IMR-90 (cell line): Measurements from ENCODE around the gene CDKAL1. TPM values are rescaled to one million over a fixed set of nuclear protein-coding genes. Genes with fewer than 3 reads are reported as not detected.

ENCODE experiments used
- ATAC-seq: fragments of 200-7000 bp; cut with Tn5 transposase; 2 replicates; pipeline ENCODE4 v1.9.1; 2020; ENCODE audit warnings: low read depth, mild to moderate bottlenecking, moderate library complexity
- BruUV-seq: library from RNA; stranded (reverse); fragments of 400-500 nt; replicated peaks from 2 replicates; lab custom pipeline; 2021; lab: Mats Ljungman, UMichigan
- CTCF ChIA-PET: fragments of 300-600 bp; formaldehyde crosslinking; extraction: SDS; loops from one replicate; lab custom pipeline; 2021; ENCODE audit warnings: antibody characterized with exemption; lab: Yijun Ruan, JAX
- POLR2A ChIA-PET: fragments of 300-600 bp; sonication (Branson Sonifier 250); formaldehyde crosslinking; loops from one replicate; lab custom pipeline; 2022; ENCODE audit warnings: antibody characterized with exemption; ENCODE audit not compliant: unreplicated experiment; lab: Charles Lee
- DNase-seq: peaks from one replicate; pipeline ENCODE4 v3.0.0; 2013
- H2AFZ ChIP-seq: replicated peaks from 2 replicates; pipeline ENCODE3; 2013; ENCODE audit warnings: low read length, mild to moderate bottlenecking; ENCODE audit not compliant: poor library complexity
- H2AK5ac ChIP-seq: 2 replicates; pipeline ENCODE4 v1.6.1; 2013; ENCODE audit warnings: low read depth, low read length, inconsistent platforms
- H2AK9ac ChIP-seq: replicated peaks from 2 replicates; pipeline ENCODE3; 2013; ENCODE audit warnings: mild to moderate bottlenecking, low read depth, low read length, moderate library complexity; ENCODE audit not compliant: poor library complexity
- H2BK120ac ChIP-seq: 2 replicates; pipeline ENCODE4 v1.6.1; 2013; ENCODE audit warnings: low read depth, low read length, inconsistent platforms
- H2BK15ac ChIP-seq: 3 replicates; pipeline ENCODE4 v1.6.1; 2013; ENCODE audit warnings: low read depth, low read length, inconsistent platforms
- H2BK20ac ChIP-seq: 2 replicates; pipeline ENCODE4 v1.6.1; 2013; ENCODE audit warnings: low read depth, mild to moderate bottlenecking, inconsistent platforms, low read length, moderate library complexity
- H2BK5ac ChIP-seq: 2 replicates; pipeline ENCODE4 v1.6.1; 2013; ENCODE audit warnings: mild to moderate bottlenecking, low read depth, low read length, inconsistent platforms; ENCODE audit not compliant: poor library complexity, severe bottlenecking
- H3K14ac ChIP-seq: replicated peaks from 2 replicates; pipeline ENCODE4 v1.6.1; 2013; ENCODE audit warnings: low read depth, low read length, inconsistent platforms
- H3K18ac ChIP-seq: 2 replicates; pipeline ENCODE4 v1.6.1; 2013; ENCODE audit warnings: low read depth, low read length, control low read depth
- H3K23ac ChIP-seq: 2 replicates; pipeline ENCODE4 v1.6.1; 2013; ENCODE audit warnings: low read depth, low read length, inconsistent platforms
- H3K27ac ChIP-seq: 2 replicates; pipeline ENCODE4 v1.5.1; 2013; ENCODE audit warnings: mild to moderate bottlenecking, control low read depth, low read length; ENCODE audit not compliant: insufficient read depth
- H3K27me3 ChIP-seq: 2 replicates; pipeline ENCODE4 v1.6.1; 2013; ENCODE audit warnings: low read length; ENCODE audit not compliant: control insufficient read depth, insufficient read depth
- H3K36me3 ChIP-seq: 2 replicates; pipeline ENCODE4 v1.6.1; 2013; ENCODE audit warnings: low read length, mixed read lengths; ENCODE audit not compliant: control insufficient read depth, insufficient read depth
- H3K4ac ChIP-seq: 2 replicates; pipeline ENCODE4 v1.6.1; 2013; ENCODE audit warnings: low read depth, low read length, inconsistent platforms
- H3K4me1 ChIP-seq: 2 replicates; pipeline ENCODE4 v1.6.1; 2013; ENCODE audit warnings: low read length, mixed read lengths; ENCODE audit not compliant: control insufficient read depth, insufficient read depth
- H3K4me2 ChIP-seq: 2 replicates; pipeline ENCODE4 v1.6.1; 2013; ENCODE audit warnings: low read depth, mild to moderate bottlenecking, control low read depth, low read length, moderate library complexity
- H3K4me3 ChIP-seq: 2 replicates; pipeline ENCODE4 v1.5.1; 2013; ENCODE audit warnings: low read depth, mild to moderate bottlenecking, control low read depth, low read length, moderate library complexity; ENCODE audit not compliant: insufficient read depth
- H3K56ac ChIP-seq: 2 replicates; pipeline ENCODE4 v1.6.1; 2013; ENCODE audit warnings: low read length, inconsistent platforms; ENCODE audit not compliant: insufficient read depth; ENCODE audit errors: extremely low read depth
- H3K79me1 ChIP-seq, 2 experiments: 2 replicates each; pipeline ENCODE4 v1.6.1; 2013; ENCODE audit warnings: low read length in 2 of 2, inconsistent platforms in 1 of 2, low read depth in 1 of 2
- H3K9ac ChIP-seq: 2 replicates; pipeline ENCODE4 v1.6.1; 2013; ENCODE audit warnings: low read depth, low read length, control low read depth
- H3K9me1 ChIP-seq: 2 replicates; pipeline ENCODE4 v1.6.1; 2013; ENCODE audit warnings: low read length, inconsistent platforms; ENCODE audit not compliant: insufficient read depth
- H3K9me3 ChIP-seq: 2 replicates; pipeline ENCODE4 v1.6.1; 2013; ENCODE audit warnings: low read length; ENCODE audit not compliant: control insufficient read depth, insufficient read depth
- H4K20me1 ChIP-seq: 2 replicates; pipeline ENCODE4 v1.6.1; 2013; ENCODE audit warnings: low read length, inconsistent platforms; ENCODE audit not compliant: insufficient read depth
- H4K5ac ChIP-seq: 2 replicates; pipeline ENCODE4 v1.6.1; 2013; ENCODE audit warnings: mild to moderate bottlenecking, low read depth, low read length, control low read depth
- H4K8ac ChIP-seq, 2 experiments: 2 replicates each; pipeline ENCODE4 v1.6.1; 2013; ENCODE audit warnings: low read depth in 2 of 2, low read length in 2 of 2, control low read depth in 1 of 2, inconsistent platforms in 1 of 2
- H4K91ac ChIP-seq: 2 replicates; pipeline ENCODE4 v1.6.1; 2013; ENCODE audit warnings: low read depth, low read length, inconsistent platforms; ENCODE audit not compliant: insufficient read depth
- BHLHE40 ChIP-seq: fragments of 150-350 bp; IDR thresholded peaks from 2 replicates; pipeline ENCODE4 v1.6.1; 2016; ENCODE audit warnings: mild to moderate bottlenecking, low read depth, low read length
- CHD1 ChIP-seq: IDR thresholded peaks from 2 replicates; pipeline ENCODE4 v1.6.1; 2012; ENCODE audit warnings: low read depth, low read length, improper control_type of control experiment
- POLR2A ChIP-seq: IDR thresholded peaks from 2 replicates; pipeline ENCODE4 v1.6.1; 2012; ENCODE audit warnings: mild to moderate bottlenecking, low read depth, low read length
- RCOR1 ChIP-seq: IDR thresholded peaks from 2 replicates; pipeline ENCODE4 v1.6.1; 2012; ENCODE audit warnings: mild to moderate bottlenecking, low read length, improper control_type of control experiment; ENCODE audit not compliant: insufficient replicate concordance
- RFX5 ChIP-seq: IDR thresholded peaks from 2 replicates; pipeline ENCODE4 v1.8.0; 2012; ENCODE audit warnings: low read depth, mild to moderate bottlenecking, low read length, moderate library complexity
- SMC3 ChIP-seq: fragments of 150-350 bp; IDR thresholded peaks from 2 replicates; pipeline ENCODE4 v1.6.1; 2016; ENCODE audit warnings: low read depth, mild to moderate bottlenecking, antibody characterized with exemption, low read length, moderate library complexity
- WGBS, 2 experiments: methylation state at CpG; one replicate each; pipeline versions ENCODE4 v1.1.5 to v1.1.7; 2013; ENCODE audit warnings: missing lambda C conversion rate in 2 of 2; ENCODE audit not compliant: insufficient read length in 1 of 2; ENCODE audit errors: extremely low coverage in 2 of 2; 5-methylcytosine and 5-hydroxymethylcytosine counted together
- dilution Hi-C: fragments of 300-500 bp; cut with HindIII; formaldehyde crosslinking; loops from one replicate; pipeline ENCODE4 v1.14.3; 2018; ENCODE audit warnings: low sequenced_read_pairs; ENCODE audit not compliant: unreplicated experiment
- in situ Hi-C: fragments of 300-500 bp; cut with MboI; formaldehyde crosslinking; loops from 3 replicates; pipeline ENCODE4 v1.14.3; 2019; ENCODE audit warnings: low sequenced_read_pairs, inconsistent platforms, mixed read lengths
- intact Hi-C: fragments of 100-400 bp; cut with micrococcal nuclease; formaldehyde crosslinking; loops from 2 replicates; pipeline ENCODE4 v1.10.0; 2022
- polyA plus RNA-seq, 3 experiments: library from polyadenylated mRNA; depleted of rRNA; stranded (reverse); fragments of >200 nt; gene quantifications; 2 replicates each; pipeline ENCODE4 v1.2.3, GENCODE V29; 2012; ENCODE audit warnings: low replicate concordance in 1 of 3
- total RNA-seq: library from RNA; depleted of rRNA; stranded (reverse); fragments of >200 nt; gene quantifications from 2 replicates; pipeline ENCODE4 v1.2.3, GENCODE V29; 2012
- TF ChIP-seq, protein P1 (sequence below): fragments of 150-350 bp; IDR thresholded peaks from 2 replicates; pipeline ENCODE4 v1.6.1; 2016; ENCODE audit warnings: low read depth, mild to moderate bottlenecking, low read length, moderate library complexity, borderline replicate concordance

CDKAL1 gene
- total and polyA plus RNA-seq, 2 of the 4 experiments (the other 2 are of a cell fraction), result 3.7 to 13.1 TPM

DNA sequence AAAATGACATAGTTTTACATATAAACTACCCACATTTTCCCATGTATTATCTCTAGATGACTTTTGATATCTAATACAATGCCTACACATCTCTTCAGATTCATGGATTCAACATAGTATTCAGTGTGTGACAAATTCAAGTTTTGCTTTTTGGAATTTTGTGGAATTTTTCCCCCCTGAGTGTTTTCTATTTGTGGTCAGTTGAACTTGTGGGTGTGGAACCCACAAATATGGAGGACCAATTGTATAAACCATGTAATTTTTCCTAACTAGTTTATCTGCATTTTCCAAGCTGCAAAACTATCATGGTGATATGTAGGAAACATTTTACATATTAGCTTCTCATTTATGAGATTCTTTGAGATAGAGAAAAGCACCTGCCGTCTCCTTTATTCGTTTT lies 685.0 kb downstream of the CDKAL1 start:
- Histone ChIP-seq H3K79me1 (no peaks in the 10 kb centered on the region), H3K9ac (no peak overlapping the region), H2BK120ac (no peak overlapping the region), H2AK5ac (no peak overlapping the region), H3K4me2 (no peak overlapping the region), H4K20me1 (no peaks in the 10 kb centered on the region), H3K9me3 (peaks cover 3% of the 10 kb centered on the region; the same call in 1 of the 2 replicates), H3K9me1 (peaks cover 3% of the 10 kb centered on the region; the same call in 1 of the 2 replicates), H2BK5ac (no peak overlapping the region), H3K14ac (no peak overlapping the region), H3K56ac (no peak overlapping the region), H3K27me3 (no peaks in the 10 kb centered on the region), H4K8ac (no peak overlapping the region), H3K27ac (no peak overlapping the region), H3K18ac (no peak overlapping the region), H3K4ac (no peak overlapping the region), H2AK9ac (no peak overlapping the region), H3K36me3 (no peaks in the 10 kb centered on the region), H2BK15ac (no peak overlapping the region), H2AFZ (no peak overlapping the region), H4K91ac (no peak overlapping the region), H3K23ac (no peak overlapping the region), H4K5ac (no peak overlapping the region), H3K4me1 (no peaks in the 10 kb centered on the region), H2BK20ac (no peak overlapping the region), H3K4me3 (no peak overlapping the region)
- ChIA-PET POLR2A (no interaction called here), CTCF (no interaction called here)
- ATAC-seq, result no peak
- no peak for DNase-seq
- in situ Hi-C loops, result no loop called here
- dilution Hi-C loops, result no loop called here
- intact Hi-C loops, result no loop called here
- WGBS, 2 experiments, result no CpG with 5 or more reads among the region's 2 CpGs
- TF ChIP-seq CHD1, result no peak
- TF ChIP-seq, protein P1, sequence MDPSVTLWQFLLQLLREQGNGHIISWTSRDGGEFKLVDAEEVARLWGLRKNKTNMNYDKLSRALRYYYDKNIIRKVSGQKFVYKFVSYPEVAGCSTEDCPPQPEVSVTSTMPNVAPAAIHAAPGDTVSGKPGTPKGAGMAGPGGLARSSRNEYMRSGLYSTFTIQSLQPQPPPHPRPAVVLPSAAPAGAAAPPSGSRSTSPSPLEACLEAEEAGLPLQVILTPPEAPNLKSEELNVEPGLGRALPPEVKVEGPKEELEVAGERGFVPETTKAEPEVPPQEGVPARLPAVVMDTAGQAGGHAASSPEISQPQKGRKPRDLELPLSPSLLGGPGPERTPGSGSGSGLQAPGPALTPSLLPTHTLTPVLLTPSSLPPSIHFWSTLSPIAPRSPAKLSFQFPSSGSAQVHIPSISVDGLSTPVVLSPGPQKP, result no peak
- TF ChIP-seq SMC3, result no peak
- TF ChIP-seq RFX5, result no peak
- no peak for TF ChIP-seq POLR2A
- TF ChIP-seq RCOR1, result no peak
- TF ChIP-seq BHLHE40, result no peak
- no TSS peak for BruUV-seq
